Activated naive CD8-positive, alpha-beta T cell treated with anti-CD3 and anti-CD28 coated beads, Interleukin-2, amount 10 ng/mL, durations not matched to agents 7 days and 5 days (primary cell): ENCODE measurements around the gene GABARAP. TPM values are rescaled to one million over a fixed set of nuclear protein-coding genes. Genes with fewer than 3 reads are reported as not detected.
"Not testable (repeated sequence)": the region's sequence is repeated elsewhere in the genome, so short reads cannot be mapped to it uniquely, and the experiment has no call there.

Source experiments
- ATAC-seq: fragments of 150-1000 bp; cut with Tn5 transposase; one replicate; pipeline ENCODE4 v1.10.0; 2021; ENCODE audit warnings: low read depth, moderate library complexity
- POLR2A ChIA-PET: fragments of 350-600 bp; sonication (Branson Sonifier 250); formaldehyde crosslinking; loops from one replicate; lab custom pipeline; 2021; ENCODE audit warnings: antibody characterized with exemption; lab: Charles Lee
- DNase-seq: peaks from one replicate; pipeline ENCODE4 v3.0.0; 2021
- H3K27ac Mint-ChIP-seq: one replicate; pipeline ENCODE4 v1.8.0; 2022; ENCODE audit warnings: mild to moderate bottlenecking, mixed read lengths
- H3K27me3 Mint-ChIP-seq: one replicate; pipeline ENCODE4 v1.8.0; 2022; ENCODE audit warnings: mild to moderate bottlenecking, moderate library complexity, mixed read lengths
- H3K36me3 Mint-ChIP-seq: one replicate; pipeline ENCODE4 v1.8.0; 2021; ENCODE audit warnings: mild to moderate bottlenecking, mixed read lengths
- H3K4me1 Mint-ChIP-seq: one replicate; pipeline ENCODE4 v1.8.0; 2021; ENCODE audit warnings: mixed read lengths
- H3K4me3 Mint-ChIP-seq: one replicate; pipeline ENCODE4 v1.8.0; 2022; ENCODE audit warnings: mild to moderate bottlenecking, moderate library complexity, mixed read lengths
- H3K9me3 Mint-ChIP-seq: one replicate; pipeline ENCODE4 v1.8.0; 2021; ENCODE audit warnings: mixed read lengths
- total RNA-seq, 2 experiments: library from RNA; stranded (reverse); gene quantifications; one replicate each; pipeline ENCODE4 v1.2.3, GENCODE V29; 2021

The GABARAP gene
- total RNA-seq, 2 experiments from 2014 or later, result 244 to 251 TPM

DNA sequence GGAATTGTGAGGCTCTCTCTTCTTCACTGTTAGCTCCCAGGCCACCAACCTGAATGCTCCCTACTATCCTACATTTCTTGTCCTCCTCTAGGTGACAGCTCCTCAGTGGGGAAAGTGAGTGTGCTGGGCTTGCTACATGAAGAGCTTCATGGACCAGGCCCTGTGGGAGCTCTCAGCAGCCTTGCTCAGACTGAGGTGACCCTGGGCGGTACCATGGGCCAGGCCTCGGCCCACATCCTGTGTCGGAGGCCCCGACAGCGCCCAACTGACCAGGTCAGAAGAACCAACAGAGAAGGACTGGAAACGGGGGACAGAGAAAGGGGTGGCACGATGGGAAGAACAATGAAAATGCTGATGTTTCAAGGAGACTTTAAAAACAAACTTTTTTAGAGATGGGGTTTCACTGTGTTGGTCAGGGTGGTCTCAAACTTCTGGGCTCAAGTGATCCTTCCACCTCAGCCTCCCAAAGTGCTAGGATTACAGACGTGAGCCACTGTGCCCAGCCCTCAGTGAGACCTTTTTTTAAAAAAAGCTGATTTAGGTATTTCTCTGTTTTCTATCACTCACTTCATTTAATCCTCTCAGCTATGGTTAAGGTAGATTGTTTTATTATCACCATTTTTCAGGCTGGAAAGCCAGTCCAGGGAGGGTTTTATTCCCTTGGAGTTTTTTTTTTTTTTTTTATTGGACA, 14.7 kb upstream of the GABARAP start:
- DNase-seq, result no peak
- no peak overlapping the region for H3K4me3 Mint-ChIP-seq
- peaks cover 2% of the 10 kb centered on the region for H3K27me3 Mint-ChIP-seq
- POLR2A ChIA-PET, result interaction anchor here (0.5 to 2.0 kb wide), 3 partner anchors 19 to 228 kb away, joined by 4 to 6 read pairs (median 4); partner anchors contain the start of gene PHF23
- no peaks in the 10 kb centered on the region for H3K9me3 Mint-ChIP-seq
- H3K27ac Mint-ChIP-seq, result no peak overlapping the region
- peaks cover 23% of the 10 kb centered on the region for H3K4me1 Mint-ChIP-seq
- no peak for ATAC-seq
- H3K36me3 Mint-ChIP-seq, result peaks cover 10% of the 10 kb centered on the region

DNA sequence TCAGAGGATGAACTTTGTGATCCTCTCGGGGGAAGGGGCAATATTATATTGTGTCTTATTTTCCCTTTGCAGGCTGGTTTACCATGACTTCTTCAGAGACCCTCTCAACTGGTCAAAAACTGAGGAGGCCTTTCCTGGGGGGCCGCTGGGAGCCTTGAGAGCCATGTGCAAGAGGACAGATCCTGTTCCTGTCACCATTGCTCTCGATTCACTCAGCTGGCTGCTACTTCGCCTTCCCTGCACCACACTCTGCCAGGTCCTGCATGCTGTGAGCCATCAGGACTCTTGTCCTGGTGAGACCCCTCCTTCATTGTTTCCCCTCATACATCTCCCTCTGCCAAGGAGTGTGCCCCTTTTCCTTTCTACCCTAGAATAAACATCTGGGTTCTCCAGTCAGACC, 12.3 kb upstream of the GABARAP start:
- H3K9me3 Mint-ChIP-seq, result no peaks in the 10 kb centered on the region

DNA sequence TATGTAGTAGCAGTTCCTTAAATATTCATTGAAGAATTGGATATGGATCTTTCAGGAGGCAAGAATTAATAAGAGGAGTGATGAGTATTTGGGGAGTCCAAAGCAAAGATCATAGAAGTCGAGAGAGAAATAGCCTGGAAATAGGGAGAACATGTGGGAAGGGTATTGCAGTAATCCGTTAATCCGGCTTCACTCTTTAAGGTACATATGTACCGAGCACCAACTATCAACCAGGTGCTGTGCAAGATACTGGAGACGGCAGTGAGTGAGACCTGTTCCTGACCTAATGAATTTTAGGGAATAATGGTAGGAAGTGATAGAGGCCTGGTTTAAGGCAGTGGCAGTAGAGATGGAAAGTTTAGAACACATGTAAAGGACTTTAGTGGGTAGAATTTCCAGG, 10.8 kb upstream of the GABARAP start:
- Mint-ChIP-seq H3K9me3 (no peaks in the 10 kb centered on the region), H3K27me3 (no peaks in the 10 kb centered on the region), H3K4me1 (peaks cover 39% of the 10 kb centered on the region), H3K4me3 (peak overlapping the region; percentile 99), H3K27ac (peak overlapping the region; percentile 100), H3K36me3 (peaks cover 11% of the 10 kb centered on the region)
- DNase-seq (no peak), ATAC-seq (no peak)
- POLR2A ChIA-PET, result no interaction called here

More for the DNA sequence above, 12.3 kb upstream of the GABARAP start:
- ATAC-seq, result no peak
- no peak overlapping the region for H3K27ac Mint-ChIP-seq
- H3K27me3 Mint-ChIP-seq, result no peaks in the 10 kb centered on the region
- H3K36me3 Mint-ChIP-seq, result peaks cover 10% of the 10 kb centered on the region
- DNase-seq, result no peak
- peaks cover 30% of the 10 kb centered on the region for H3K4me1 Mint-ChIP-seq
- POLR2A ChIA-PET, result interaction anchor here (0.6 to 0.7 kb wide), 2 partner anchors 14 to 97 kb away, joined by 4 read pairs; no protein-coding TSS in a partner anchor
- no peak overlapping the region for H3K4me3 Mint-ChIP-seq

DNA sequence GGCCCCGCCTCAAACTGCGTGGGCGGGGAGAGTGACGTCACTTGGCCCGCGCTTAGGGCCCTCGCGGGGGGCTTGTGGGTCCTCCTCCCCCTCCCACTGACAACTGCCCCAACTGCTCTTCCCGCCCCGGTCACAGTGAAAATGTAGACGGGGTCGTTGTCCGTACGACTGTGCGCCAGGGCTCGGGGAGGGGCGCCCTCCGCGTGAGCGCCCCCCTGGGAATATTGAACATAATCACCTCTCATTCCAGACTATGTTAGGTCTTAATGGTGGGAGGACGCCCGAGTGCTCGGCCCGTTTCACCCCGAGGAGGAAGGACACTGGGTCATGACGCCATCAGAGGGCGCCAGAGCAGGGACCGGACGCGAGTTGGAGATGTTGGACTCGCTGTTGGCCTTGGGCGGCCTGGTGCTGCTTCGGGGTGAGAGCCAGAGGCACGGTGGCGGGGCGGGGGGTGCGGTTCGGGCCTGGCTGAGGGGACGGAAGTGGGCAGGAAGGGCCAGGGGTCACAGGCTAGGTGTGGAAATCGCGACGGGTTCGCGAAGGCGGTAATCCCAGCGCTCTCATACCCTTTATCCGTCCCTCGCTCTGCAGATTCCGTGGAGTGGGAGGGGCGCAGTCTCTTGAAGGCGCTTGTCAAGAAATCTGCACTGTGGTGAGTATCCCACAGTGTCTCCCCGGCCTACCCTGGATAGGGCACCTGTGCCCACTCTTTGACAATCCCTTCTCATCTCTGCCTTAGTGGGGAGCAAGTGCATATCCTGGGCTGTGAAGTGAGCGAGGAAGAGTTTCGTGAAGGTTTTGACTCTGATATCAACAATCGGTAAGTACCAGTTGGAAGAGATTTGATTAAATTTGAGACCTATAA, 10.2 kb upstream of the GABARAP start, which contains the start of gene ELP5:
Gene ELP5, plus strand, starts transcription at position 40 of the 868 bp plus-strand sequence. Its CDS starts 336 bp downstream, at position 376.
- ATAC-seq (peak; percentile 66), DNase-seq (peak; percentile 91)
- no peaks in the 10 kb centered on the region for H3K9me3 Mint-ChIP-seq
- H3K27me3 Mint-ChIP-seq, result no peaks in the 10 kb centered on the region
- H3K27ac Mint-ChIP-seq, result peak within 1 kb of the TSS; percentile 100
- peak within 1 kb of the TSS; percentile 99 for H3K4me3 Mint-ChIP-seq
- POLR2A ChIA-PET, result interaction anchor here (0.9 to 4.0 kb wide), 4 partner anchors 10 to 84 kb away, joined by 3 to 56 read pairs (median 19); partner anchors contain the start of genes ACADVL, ACAP1, DLG4 and DVL2
- peaks cover 11% of the 10 kb centered on the region for H3K36me3 Mint-ChIP-seq
- H3K4me1 Mint-ChIP-seq, result peaks cover 39% of the 10 kb centered on the region

DNA sequence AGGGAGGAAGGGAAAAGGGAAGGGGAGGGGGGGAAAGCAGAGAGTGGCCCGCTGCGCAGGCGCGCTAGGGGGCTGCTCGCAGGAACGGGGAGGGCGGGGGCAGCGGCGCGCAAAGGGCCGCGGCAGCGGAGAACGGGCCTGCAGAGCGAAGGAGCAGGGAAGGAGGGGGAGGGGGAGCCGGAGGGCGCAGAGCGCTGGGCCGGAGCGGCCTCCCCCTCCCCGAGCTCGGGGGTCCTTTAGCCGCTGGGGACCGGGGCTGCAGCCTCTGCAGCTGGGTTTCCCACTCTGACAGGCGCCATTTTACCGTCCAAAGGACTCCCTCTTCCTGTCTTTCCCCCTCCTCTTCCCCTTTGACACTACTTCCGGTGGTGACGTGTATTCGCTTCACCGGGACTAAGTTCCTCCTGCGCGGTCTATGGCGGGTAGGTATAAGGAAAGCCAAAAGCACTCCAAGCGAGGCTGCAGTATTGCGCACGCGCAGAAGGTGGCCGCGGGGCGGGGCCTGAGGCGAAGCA, 9.5 kb upstream of the GABARAP start, which contains the start of gene CTDNEP1:
Gene CTDNEP1, minus strand, starts transcription at position 74 of the 515 bp plus-strand sequence. CDS start 438 bp downstream, outside the sequence.
- H3K27ac Mint-ChIP-seq, result peak within 1 kb of the TSS; percentile 100
- H3K4me1 Mint-ChIP-seq, result peaks cover 39% of the 10 kb centered on the region
- no peaks in the 10 kb centered on the region for H3K27me3 Mint-ChIP-seq
- POLR2A ChIA-PET, result interaction anchor here (0.9 to 4.0 kb wide), 6 partner anchors 9 to 84 kb away, joined by 3 to 56 read pairs (median 12); partner anchors contain the start of genes ACADVL, ACAP1, DLG4 and DVL2
- H3K9me3 Mint-ChIP-seq, result no peaks in the 10 kb centered on the region
- DNase-seq (peak; percentile 99), ATAC-seq (peak; percentile 92)
- peak within 1 kb of the TSS; percentile 99 for H3K4me3 Mint-ChIP-seq
- H3K36me3 Mint-ChIP-seq, result peaks cover 14% of the 10 kb centered on the region

DNA sequence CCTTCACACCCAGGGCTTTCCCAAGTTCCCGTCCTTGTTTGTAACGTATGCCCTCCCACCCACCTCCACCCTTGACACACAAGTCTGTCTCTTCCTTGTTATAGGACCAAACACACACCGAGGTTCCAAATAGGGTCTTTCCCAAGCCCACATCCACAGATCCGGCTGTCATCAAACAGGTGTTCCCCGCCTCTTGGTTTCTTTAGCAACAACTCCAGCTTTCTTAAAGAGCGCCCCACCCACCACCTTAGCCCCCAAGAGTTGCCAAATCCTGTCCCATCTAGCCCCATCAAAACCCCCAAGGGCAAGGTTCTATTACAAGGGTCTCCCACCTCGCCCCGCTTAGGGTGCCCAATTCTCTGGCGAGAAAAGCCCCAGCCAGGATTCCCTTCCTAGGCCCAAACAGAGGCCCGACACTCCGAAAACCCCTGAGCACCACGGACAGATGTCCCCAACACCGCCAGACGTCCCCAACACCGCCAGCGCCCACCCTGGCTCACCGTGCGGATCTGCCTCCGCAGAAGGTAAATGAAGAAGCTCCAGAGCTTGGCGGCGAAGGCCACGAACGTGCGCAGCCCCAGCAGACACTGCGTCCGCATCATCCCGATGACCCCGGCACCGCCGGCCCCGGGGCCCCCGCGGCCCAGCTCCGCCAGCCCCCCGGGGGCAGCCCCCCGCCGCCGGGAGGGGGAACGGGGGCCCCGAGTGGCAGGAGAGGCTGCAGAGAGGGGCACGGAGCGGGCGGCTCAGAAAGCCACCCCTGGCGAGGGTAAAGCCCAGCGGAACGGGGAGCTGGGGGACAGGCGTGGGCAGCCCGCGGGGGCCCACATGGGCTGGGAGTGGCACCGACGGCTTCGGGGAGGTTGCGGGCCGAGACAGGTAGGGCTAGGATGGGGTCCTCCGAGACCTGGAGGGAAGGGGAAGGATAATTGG, 8.7 kb upstream of the GABARAP start:
- peaks cover 44% of the 10 kb centered on the region for H3K4me1 Mint-ChIP-seq

DNA sequence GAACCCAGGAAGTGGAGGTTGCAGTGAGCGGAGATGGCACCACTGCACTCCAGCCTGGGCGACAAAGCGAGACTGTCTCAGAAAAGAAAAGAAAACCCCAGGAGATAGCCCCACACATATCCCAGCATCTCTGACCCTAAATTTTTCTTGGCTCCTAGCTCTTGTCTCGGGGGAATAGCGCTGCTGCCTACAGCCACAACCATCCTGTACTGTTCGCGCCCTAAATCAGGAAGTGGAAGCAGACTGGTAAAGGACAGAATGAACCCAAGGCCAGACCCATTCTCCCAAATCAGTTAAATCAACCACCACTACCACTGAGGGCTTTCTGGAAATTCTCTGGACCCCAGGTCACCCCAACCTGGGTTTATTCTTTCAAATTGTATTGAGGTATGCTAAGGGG, 7.6 kb upstream of the GABARAP start:
- H3K27ac Mint-ChIP-seq, result peak overlapping the region; percentile 88
- no peaks in the 10 kb centered on the region for H3K9me3 Mint-ChIP-seq
- peak overlapping the region; percentile 91 for H3K4me3 Mint-ChIP-seq
- ATAC-seq (no peak), DNase-seq (no peak)
- H3K4me1 Mint-ChIP-seq, result peaks cover 44% of the 10 kb centered on the region
- no peaks in the 10 kb centered on the region for H3K27me3 Mint-ChIP-seq
- POLR2A ChIA-PET, result interaction anchor here (2.5 to 4.0 kb wide), 3 partner anchors 7 to 30 kb away, joined by 18 to 56 read pairs (median 20); partner anchors contain the start of genes ACADVL, DLG4, DVL2 and GABARAP
- H3K36me3 Mint-ChIP-seq, result peaks cover 22% of the 10 kb centered on the region

More for the DNA sequence above, 8.7 kb upstream of the GABARAP start:
- ATAC-seq (peak; percentile 0), DNase-seq (no peak)
- Mint-ChIP-seq H3K9me3 (no peaks in the 10 kb centered on the region), H3K27me3 (no peaks in the 10 kb centered on the region), H3K36me3 (peaks cover 22% of the 10 kb centered on the region), H3K4me3 (peak overlapping the region; percentile 99), H3K27ac (peak overlapping the region; percentile 100)
- POLR2A ChIA-PET, result interaction anchor here (0.6 to 4.0 kb wide), 8 partner anchors 8 to 966 kb away, joined by 3 to 56 read pairs (median 4); partner anchors contain the start of genes ACADVL, ACAP1, DLG4 and DVL2

DNA sequence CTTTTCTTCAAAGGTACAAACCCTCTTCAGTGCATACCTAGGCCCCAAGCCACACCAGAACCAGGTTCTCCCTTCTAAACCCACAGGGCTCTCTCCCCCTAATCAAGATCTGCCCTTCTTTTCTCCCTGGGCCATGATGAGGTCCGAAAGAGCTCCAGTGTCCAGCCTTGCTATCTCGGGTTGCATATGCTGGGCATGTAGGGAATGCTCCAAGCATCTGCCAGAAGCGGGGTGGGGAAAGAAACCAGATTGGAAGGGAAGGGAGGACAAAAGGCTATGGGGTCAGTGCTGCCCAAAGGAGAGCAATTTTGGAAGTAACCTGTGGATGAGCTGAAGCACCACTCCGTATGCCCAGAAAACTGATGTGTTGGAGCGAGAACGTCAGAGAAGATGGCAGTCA, 7.0 kb upstream of the GABARAP start:
- no peaks in the 10 kb centered on the region for H3K9me3 Mint-ChIP-seq
- H3K27me3 Mint-ChIP-seq, result no peaks in the 10 kb centered on the region
- ATAC-seq (no peak), DNase-seq (no peak)
- peaks cover 19% of the 10 kb centered on the region for H3K36me3 Mint-ChIP-seq
- peak overlapping the region; percentile 69 for H3K27ac Mint-ChIP-seq
- H3K4me1 Mint-ChIP-seq, result peaks cover 44% of the 10 kb centered on the region
- POLR2A ChIA-PET, result interaction anchor here (4.0 kb wide), 1 partner anchor 12 kb away, joined by 56 read pairs; the partner anchor contains the start of genes DVL2 and PHF23
- H3K4me3 Mint-ChIP-seq, result peak overlapping the region; percentile 91

DNA sequence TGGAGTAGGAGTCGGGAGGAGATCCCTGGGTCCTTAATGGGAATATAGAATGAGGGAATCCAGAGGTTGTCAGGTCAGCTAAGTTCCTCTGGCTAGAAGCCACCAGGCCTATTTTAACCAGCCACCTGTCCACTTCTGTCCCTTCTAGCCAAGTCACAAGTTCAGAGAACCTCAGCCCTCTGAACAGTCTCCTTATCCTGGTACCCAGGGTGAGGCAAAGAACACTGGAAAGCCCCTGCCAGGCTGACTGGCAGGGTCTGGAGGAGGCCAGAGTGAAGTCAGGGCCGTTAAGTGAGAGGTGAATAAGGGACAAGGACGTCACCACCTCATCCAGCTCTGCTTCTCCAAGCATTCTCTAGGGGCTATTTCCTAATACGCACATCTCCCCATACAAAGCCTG, 6.5 kb upstream of the GABARAP start:
- Mint-ChIP-seq H3K4me3 (no peak overlapping the region), H3K27me3 (no peaks in the 10 kb centered on the region), H3K27ac (peak overlapping the region; percentile 43), H3K9me3 (no peaks in the 10 kb centered on the region), H3K36me3 (peaks cover 16% of the 10 kb centered on the region), H3K4me1 (peaks cover 40% of the 10 kb centered on the region)
- ATAC-seq, result no peak
- no peak for DNase-seq
- POLR2A ChIA-PET, result interaction anchor here (0.8 to 4.0 kb wide), 2 partner anchors 11 to 66 kb away, joined by 3 to 56 read pairs; partner anchors contain the start of genes DVL2 and PHF23

DNA sequence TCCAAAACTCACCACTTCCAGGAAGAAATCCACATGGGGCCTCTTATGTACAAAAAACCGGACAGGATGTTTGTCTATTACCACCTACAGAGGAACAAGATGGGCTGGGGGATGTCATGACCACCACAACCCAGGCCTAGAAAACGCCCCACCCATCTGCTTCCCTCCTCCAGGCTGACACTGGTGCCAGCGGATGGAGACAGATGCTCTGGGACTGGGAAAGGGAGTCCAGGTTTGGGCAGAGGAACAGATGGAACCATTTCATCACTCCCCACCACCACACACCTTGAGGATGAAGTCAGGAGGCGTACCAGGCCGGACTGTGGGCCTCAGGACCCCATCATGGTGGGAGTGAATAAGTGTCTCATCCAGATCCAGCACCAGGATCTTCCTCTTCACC, 4.5 kb upstream of the GABARAP start:
- peak overlapping the region; percentile 1 for H3K27ac Mint-ChIP-seq
- DNase-seq, result no peak
- no peaks in the 10 kb centered on the region for H3K9me3 Mint-ChIP-seq
- POLR2A ChIA-PET, result no interaction called here
- peaks cover 16% of the 10 kb centered on the region for H3K36me3 Mint-ChIP-seq
- no peak for ATAC-seq
- H3K4me1 Mint-ChIP-seq, result peaks cover 30% of the 10 kb centered on the region
- no peak overlapping the region for H3K4me3 Mint-ChIP-seq
- no peaks in the 10 kb centered on the region for H3K27me3 Mint-ChIP-seq

DNA sequence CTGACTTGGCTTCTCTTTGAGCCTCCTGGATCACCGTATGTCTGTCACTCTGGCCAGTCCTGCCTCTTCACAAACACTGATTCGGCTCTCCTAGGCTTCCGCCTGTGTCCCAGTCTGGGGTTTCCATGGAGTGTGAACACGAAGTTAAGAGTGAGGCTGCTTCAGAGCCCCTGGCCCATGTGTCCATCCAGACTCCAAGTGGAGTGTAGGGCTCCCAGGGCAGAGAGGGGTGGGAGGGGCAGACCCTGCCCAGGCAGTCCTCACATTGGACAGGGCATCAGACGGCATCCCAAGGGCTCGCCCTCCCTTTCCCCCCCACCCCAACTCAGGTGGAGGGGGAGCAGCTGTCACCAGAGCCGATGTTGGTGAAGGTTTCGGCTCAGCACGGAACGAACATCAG, 1.6 kb upstream of the GABARAP start:
- DNase-seq, H3K27ac Mint-ChIP-seq, H3K27me3 Mint-ChIP-seq, H3K9me3 Mint-ChIP-seq, H3K4me3 Mint-ChIP-seq, ATAC-seq: not testable (repeated sequence)
- Mint-ChIP-seq H3K36me3 (peaks cover 20% of the 10 kb centered on the region), H3K4me1 (peaks cover 32% of the 10 kb centered on the region)
- POLR2A ChIA-PET, result interaction anchor here (1.0 to 12.9 kb wide), 3 partner anchors 7 to 23 kb away, joined by 3 to 162 read pairs (median 20); partner anchors contain the start of genes ACADVL, CTDNEP1, DLG4 and ELP5

DNA sequence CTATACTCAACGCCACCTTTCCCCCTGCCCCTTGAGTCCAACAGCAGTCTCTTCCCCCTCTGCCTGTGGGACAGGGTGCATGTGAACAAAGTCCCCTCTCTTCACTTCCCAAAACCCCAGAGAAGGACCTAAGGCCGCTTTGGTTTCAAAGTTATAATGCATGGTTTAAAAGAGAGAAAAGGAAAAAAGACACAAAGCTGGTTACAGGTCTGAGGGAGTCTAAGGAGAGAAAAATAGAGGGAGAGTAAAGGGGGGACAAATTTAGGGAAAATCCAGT, 1.1 kb upstream of the GABARAP start:
- POLR2A ChIA-PET, result interaction anchor here (1.0 to 12.9 kb wide), 4 partner anchors 8 to 22 kb away, joined by 3 to 162 read pairs (median 16); partner anchors contain the start of genes ACADVL, CTDNEP1, DLG4 and DVL2
- DNase-seq (no peak), ATAC-seq (no peak)
- peak overlapping the region; percentile 96 for H3K4me3 Mint-ChIP-seq
- no peaks in the 10 kb centered on the region for H3K9me3 Mint-ChIP-seq
- peaks cover 20% of the 10 kb centered on the region for H3K36me3 Mint-ChIP-seq
- peak overlapping the region; percentile 69 for H3K27ac Mint-ChIP-seq
- peaks cover 30% of the 10 kb centered on the region for H3K4me1 Mint-ChIP-seq
- H3K27me3 Mint-ChIP-seq, result no peaks in the 10 kb centered on the region
